HG03280 (cell line): Measurements from ENCODE around the gene MYRF.

Experiments used
- ATAC-seq: cut with Tn5 transposase; IDR thresholded peaks from one replicate; pipeline ENCODE4 v1.9.1; 2021; ENCODE audit warnings: mild to moderate bottlenecking, moderate library complexity; ENCODE audit not compliant: unreplicated experiment

MYRF gene

DNA sequence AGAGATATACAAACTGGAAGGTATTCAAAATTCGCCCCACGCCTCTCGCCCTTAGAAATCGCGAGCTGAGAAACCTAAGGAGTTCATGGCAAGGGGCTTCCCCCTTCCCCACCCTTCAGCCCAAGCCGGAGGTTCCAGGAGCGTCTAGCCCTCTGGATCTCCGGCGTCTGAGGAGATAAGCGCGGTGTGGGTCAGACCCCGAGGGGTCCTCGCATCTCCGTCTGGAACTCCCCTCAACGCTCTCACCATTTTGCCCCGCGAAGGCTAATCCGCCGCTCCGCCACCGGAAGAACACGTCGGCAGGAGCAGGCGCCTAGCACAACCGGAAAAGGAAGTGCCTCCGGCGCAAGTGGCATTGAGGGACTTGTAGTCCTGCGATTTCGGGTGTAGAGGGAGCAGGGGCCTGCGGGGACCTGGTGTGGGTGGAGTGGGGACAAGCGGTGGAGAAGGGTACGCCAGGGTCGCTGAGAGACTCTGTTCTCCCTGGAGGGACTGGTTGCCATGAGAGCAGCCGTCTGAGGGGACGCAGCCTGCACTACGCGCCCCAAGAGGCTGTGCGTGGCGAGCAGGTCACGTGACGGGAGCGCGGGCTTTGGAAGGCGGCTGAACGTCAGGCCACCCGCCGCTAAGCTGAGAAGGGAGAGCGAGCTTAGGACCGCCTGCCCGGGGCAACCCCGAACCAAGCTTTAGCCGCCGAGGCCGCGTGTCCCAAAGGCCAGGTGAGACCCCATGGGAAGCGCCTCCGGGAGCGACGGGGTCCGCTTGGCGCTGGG lies 40.1 kb downstream of the MYRF start, which contains the start of the genes FEN1 and TMEM258:
Gene FEN1, plus strand, starts transcription at position 602 of the 773 bp plus-strand sequence. CDS start 2,451 bp downstream, outside the sequence.
Gene TMEM258, minus strand, starts transcription at position 290 of the 773 bp plus-strand sequence. Its CDS starts 41 bp downstream, at position 249.
- ATAC-seq: peak; percentile 81

DNA sequence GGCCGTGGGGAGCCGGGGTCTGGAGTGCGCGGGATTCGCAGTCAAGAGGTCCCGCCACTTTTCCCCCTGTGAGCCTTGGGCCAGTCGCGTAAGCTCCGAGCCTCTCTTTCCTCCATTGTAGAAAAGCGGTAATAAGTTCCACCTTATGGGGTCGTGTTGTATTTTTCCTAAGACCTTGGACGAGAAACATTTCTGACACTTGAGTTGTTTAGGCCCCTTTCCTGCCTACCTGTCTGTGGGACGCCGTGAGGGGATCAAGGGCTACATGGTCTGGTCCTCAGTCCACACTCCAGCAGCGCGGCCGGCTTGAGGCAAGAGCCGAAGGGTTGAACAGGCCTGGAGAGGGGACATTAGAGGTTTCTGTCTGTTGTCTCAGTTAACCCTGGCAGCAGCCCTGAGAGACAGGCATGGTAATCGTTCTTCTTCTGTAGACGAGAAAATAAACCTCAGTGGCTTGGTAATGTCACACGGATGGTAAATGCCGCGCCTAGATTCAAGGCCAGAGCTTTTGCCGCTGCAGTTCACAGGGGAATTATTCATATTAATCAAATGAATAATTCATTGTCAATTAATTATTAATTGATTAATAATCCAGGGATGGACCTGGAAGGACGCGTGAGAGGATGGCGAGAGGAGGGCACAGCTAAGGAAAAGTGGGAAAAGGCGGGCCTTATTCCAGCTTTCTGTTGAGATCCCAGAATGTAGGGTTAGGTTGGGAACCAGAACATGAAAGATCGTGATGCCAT lies 40.8 kb downstream of the MYRF start:
- ATAC-seq: peak; percentile 28

GRCh38 chr11:61793829-61794204 lies 41.4 kb downstream of the MYRF start:
- no peak for ATAC-seq

DNA sequence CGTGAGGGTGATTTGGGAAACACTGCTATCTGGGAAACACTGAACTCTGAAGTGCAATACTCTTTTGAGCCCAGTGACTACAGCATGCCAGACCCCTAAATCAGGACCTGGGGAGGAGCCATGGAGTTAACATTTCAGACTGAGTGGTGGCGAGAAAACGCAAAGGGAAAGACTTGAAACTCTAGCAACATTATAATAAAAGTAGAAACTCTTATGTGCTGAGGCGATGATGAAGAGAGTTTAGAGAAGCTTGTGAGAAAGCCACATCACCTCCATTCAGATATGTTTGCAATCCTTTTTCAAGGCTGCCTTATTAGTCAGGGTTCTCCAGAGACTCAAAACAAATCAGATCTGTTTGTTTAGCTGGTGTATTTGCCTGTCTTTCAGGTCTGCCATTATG lies 42.1 kb downstream of the MYRF start:
- no peak for ATAC-seq

DNA sequence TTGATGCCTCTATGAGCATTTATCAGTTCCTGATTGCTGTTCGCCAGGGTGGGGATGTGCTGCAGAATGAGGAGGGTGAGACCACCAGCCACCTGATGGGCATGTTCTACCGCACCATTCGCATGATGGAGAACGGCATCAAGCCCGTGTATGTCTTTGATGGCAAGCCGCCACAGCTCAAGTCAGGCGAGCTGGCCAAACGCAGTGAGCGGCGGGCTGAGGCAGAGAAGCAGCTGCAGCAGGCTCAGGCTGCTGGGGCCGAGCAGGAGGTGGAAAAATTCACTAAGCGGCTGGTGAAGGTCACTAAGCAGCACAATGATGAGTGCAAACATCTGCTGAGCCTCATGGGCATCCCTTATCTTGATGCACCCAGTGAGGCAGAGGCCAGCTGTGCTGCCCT lies 43.0 kb downstream of the MYRF start:
- no peak for ATAC-seq

DNA sequence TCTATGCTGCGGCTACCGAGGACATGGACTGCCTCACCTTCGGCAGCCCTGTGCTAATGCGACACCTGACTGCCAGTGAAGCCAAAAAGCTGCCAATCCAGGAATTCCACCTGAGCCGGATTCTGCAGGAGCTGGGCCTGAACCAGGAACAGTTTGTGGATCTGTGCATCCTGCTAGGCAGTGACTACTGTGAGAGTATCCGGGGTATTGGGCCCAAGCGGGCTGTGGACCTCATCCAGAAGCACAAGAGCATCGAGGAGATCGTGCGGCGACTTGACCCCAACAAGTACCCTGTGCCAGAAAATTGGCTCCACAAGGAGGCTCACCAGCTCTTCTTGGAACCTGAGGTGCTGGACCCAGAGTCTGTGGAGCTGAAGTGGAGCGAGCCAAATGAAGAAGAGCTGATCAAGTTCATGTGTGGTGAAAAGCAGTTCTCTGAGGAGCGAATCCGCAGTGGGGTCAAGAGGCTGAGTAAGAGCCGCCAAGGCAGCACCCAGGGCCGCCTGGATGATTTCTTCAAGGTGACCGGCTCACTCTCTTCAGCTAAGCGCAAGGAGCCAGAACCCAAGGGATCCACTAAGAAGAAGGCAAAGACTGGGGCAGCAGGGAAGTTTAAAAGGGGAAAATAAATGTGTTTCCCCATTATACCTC lies 43.6 kb downstream of the MYRF start:
- no peak for ATAC-seq

DNA sequence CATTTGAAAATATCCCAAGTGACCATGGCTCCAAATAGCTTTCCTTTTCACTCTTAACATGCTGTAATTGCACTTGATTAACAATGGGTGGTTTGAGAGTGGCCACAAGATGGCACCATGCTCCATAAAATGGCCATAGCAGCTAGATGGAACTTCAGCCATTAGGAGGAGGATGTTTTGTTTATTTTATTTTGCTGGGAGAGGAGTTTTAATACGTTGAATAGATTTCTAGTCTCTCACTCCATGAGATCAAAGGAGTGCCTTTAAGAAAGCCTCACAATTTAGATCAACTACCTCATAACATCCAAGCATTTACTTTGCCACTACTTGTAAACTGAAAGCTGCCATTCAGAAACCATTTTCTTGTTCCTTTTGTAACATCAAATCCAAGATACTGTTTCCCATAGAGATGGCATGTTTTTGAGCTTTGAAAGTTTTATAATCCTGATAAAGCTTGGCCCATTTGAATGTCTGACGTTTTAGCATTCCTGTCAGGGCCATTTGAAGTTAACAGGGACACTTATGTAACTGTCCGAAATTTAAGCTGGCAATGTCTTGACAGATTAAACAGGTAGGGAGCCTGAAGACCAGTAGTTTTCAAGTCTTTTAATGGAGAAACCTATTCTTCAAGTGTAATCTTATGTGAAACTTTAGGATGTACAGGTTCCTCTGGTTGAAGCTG lies 45.0 kb downstream of the MYRF start:
- no peak for ATAC-seq

GRCh38 chr11:61799665-61800284 lies 47.3 kb downstream of the MYRF start:
- ATAC-seq: no peak

- no peak for ATAC-seq
Measured at GRCh38 chr11:61800331-61801281, 48.2 kb downstream of the MYRF start.

DNA sequence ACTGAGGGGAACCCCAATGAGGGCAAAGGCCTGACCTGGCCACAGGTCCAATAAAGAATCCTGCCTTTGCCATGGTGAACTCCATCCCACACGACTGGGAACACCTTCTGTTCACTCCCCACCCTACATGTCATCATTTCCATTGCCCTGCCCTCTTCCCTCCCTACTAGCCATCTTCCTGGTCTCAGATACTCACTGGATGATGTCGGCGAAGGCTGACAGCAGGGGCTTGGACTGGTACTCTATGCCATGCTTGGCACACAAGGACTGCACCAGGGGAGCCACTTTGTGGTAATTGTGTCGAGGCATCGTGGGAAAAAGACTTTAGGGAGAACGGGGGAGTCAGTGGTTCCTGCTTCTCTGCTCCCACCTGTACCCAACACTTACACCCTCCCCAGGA lies 50.2 kb downstream of the MYRF start:
- no peak for ATAC-seq

- ATAC-seq: no peak
Measured at GRCh38 chr11:61803889-61804647, 51.6 kb downstream of the MYRF start.

DNA sequence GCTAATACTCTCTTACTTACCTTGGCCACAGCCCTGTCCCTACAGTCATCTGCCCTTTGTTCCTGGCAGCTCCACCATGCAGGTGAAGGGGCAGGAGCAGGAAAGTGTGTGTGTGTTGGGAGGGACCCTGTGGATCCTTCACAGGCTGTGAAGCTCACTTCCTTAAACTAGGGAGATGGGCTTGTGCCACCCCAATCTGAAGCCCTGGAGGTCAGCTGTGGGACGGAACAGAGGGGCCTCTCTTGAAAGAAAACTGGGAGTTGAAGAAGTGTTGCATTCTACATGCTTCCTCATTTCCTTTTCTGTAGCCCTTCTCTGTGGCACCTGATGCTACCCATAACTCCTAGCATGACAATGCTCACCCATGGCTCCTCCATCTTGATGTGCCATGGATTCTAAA lies 52.7 kb downstream of the MYRF start:
- no peak for ATAC-seq

DNA sequence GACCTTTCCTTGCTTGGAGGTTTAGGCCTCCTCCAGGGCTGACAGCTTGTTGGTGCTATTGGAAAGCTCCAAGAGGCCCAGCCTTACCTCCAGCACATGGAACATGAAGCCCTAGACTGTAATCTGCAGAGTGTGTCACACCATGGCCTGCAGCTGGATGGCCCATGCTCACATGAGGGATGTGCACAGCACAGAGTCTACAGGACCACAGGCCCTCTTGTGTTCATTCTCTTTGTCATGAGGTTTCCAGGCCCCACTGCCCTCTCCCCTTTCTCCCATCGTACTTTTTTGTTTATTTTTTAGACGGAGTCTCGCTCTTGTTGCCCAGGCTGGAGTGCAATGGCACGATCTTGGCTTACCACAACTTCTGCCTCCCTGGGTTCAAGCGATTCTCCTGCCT lies 54.3 kb downstream of the MYRF start:
- no peak for ATAC-seq

- no peak for ATAC-seq
Measured at GRCh38 chr11:61810671-61811175, 58.3 kb downstream of the MYRF start.

DNA sequence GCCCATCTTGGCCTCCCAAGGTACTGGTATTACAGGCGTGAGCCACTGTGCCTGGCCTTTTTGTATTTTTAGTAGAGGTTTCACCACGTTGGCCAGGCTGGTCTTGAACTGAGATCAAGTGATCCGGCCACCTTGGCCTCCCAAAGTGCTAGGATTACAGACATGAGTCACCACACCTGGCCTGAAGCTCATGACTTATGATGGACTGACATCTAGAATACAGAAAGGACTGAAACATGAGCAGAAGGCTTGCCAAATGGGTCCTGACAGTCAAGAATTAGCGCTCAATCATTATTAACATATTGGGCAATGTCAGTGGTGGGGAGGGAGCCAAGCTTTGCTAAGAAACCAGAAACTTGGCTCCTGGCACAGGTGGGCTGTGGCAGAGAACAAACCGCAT lies 59.4 kb downstream of the MYRF start:
- ATAC-seq: no peak

GRCh38 chr11:61812736-61813411 lies 60.4 kb downstream of the MYRF start:
- ATAC-seq: no peak

DNA sequence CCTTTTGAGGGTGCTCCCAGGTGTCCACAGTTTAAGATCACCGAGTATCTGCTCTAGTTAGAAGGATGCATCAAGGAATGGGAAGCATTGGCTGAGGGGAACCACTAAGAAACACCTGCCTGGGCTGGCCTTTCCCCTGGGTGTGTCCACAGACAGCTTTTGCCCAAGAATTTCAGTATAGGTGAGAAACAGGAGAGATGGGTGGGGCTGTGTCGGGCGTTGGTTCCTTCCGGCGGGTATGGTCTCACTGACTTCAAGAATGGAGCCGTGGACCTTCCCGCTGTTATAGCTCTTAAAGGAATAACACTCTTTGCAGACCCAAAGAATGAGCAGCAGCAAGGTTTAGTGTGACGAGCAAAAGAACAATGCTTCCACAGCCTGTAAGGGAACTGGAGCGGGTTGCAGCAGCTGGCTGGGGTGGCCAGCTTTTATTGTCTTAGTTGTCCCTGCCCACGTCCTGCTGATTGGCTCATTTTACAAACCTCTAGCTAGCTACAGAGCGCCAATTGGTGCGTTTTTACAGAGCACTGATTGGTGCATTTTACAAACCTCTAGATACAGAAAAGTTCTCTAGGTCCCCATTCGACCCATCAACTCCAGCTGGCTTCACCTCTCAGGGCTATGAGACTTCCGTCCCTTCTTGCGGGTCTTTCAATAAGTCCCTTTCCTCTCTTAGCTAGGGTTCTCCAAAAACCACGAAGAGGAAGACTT lies 62.0 kb downstream of the MYRF start:
- no peak for ATAC-seq
